Activated B cell treated with CpG ODN at 0.5 μM for 24 hours (primary cell): ENCODE results near the gene BAHCC1. TPM values are rescaled to one million over a fixed set of nuclear protein-coding genes. Genes with fewer than 3 reads are reported as not detected.

ENCODE experiments used
- ATAC-seq: fragments of 200-7000 bp; cut with Tn5 transposase; one replicate; pipeline ENCODE4 v1.10.0; 2021; ENCODE audit warnings: low read depth, mild to moderate bottlenecking, moderate library complexity
- CTCF ChIA-PET: fragments of 350-600 bp; sonication (Branson Sonifier 250); formaldehyde crosslinking; loops from one replicate; lab custom pipeline; 2021; ENCODE audit warnings: antibody characterized with exemption; lab: Charles Lee
- POLR2A ChIA-PET: fragments of 350-600 bp; sonication (Branson Sonifier 250); formaldehyde crosslinking; loops from one replicate; lab custom pipeline; 2021; ENCODE audit warnings: antibody characterized with exemption; lab: Charles Lee
- DNase-seq: peaks from one replicate; pipeline ENCODE4 v3.0.0; 2022
- H3K27ac Mint-ChIP-seq: one replicate; pipeline ENCODE4 v1.8.0; 2020; ENCODE audit warnings: mixed read lengths
- H3K27me3 Mint-ChIP-seq: one replicate; pipeline ENCODE4 v1.8.0; 2021; ENCODE audit warnings: mixed read lengths
- H3K36me3 Mint-ChIP-seq: one replicate; pipeline ENCODE4 v1.8.0; 2021; ENCODE audit warnings: low read depth, mixed read lengths
- H3K4me1 Mint-ChIP-seq: one replicate; pipeline ENCODE4 v1.8.0; 2021; ENCODE audit warnings: mixed read lengths
- H3K4me3 Mint-ChIP-seq: one replicate; pipeline ENCODE4 v1.8.0; 2020; ENCODE audit warnings: mild to moderate bottlenecking, mixed read lengths
- H3K9me3 Mint-ChIP-seq: one replicate; pipeline ENCODE4 v1.8.0; 2020; ENCODE audit warnings: mixed read lengths
- intact Hi-C: fragments of 100-400 bp; cut with micrococcal nuclease; formaldehyde crosslinking; loops from one replicate; pipeline ENCODE4 v1.15.1; 2024
- total RNA-seq: library from RNA; stranded (reverse); gene quantifications from 2 replicates; pipeline ENCODE4 v1.2.3, GENCODE V29; 2022
- TF ChIP-seq, protein P1 (sequence below): fragments of 200-600 bp; IDR thresholded peaks from one replicate; pipeline ENCODE4 v1.8.0; 2022; ENCODE audit warnings: antibody characterized with exemption, mild to moderate bottlenecking

The BAHCC1 gene
- total RNA-seq, 1 donor from 2014 or later, result 0.13 TPM

DNA sequence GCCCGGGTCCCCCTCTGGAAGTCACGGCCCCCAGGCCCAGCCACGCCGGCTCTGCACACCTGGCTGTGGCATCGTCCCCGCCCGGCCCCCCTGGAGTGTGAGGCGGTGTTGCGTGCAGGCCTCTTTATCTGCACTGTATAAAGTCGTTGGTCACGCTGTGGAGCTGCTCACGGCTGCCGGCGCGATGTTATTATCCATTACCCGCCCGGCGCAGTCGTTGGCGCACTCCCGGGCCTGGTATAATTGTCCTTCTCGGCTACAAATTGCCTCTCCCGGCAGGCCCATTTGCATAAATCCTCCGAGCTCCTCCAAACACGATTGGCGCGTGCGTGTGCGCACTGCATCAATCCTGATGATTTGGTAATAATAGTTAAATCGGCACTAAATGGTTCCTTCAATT lies 57.8 kb downstream of the BAHCC1 start:
- DNase-seq, result no peak
- no peaks in the 10 kb centered on the region for H3K9me3 Mint-ChIP-seq
- no peak for ATAC-seq
- TF ChIP-seq, protein P1, sequence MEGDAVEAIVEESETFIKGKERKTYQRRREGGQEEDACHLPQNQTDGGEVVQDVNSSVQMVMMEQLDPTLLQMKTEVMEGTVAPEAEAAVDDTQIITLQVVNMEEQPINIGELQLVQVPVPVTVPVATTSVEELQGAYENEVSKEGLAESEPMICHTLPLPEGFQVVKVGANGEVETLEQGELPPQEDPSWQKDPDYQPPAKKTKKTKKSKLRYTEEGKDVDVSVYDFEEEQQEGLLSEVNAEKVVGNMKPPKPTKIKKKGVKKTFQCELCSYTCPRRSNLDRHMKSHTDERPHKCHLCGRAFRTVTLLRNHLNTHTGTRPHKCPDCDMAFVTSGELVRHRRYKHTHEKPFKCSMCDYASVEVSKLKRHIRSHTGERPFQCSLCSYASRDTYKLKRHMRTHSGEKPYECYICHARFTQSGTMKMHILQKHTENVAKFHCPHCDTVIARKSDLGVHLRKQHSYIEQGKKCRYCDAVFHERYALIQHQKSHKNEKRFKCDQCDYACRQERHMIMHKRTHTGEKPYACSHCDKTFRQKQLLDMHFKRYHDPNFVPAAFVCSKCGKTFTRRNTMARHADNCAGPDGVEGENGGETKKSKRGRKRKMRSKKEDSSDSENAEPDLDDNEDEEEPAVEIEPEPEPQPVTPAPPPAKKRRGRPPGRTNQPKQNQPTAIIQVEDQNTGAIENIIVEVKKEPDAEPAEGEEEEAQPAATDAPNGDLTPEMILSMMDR, result no peak
- POLR2A ChIA-PET, result no interaction called here
- peaks cover 6% of the 10 kb centered on the region for H3K27me3 Mint-ChIP-seq
- H3K4me3 Mint-ChIP-seq, result peak overlapping the region; percentile 9
- CTCF ChIA-PET, result no interaction called here
- H3K27ac Mint-ChIP-seq, result no peak overlapping the region
- H3K36me3 Mint-ChIP-seq, result no peaks in the 10 kb centered on the region
- intact Hi-C loops, result no loop called here
- H3K4me1 Mint-ChIP-seq, result peaks cover 22% of the 10 kb centered on the region

- peaks cover 21% of the 10 kb centered on the region for H3K4me1 Mint-ChIP-seq
- no peak overlapping the region for H3K27ac Mint-ChIP-seq
- POLR2A ChIA-PET, result no interaction called here
- TF ChIP-seq, protein P1, result no peak
- peaks cover 6% of the 10 kb centered on the region for H3K27me3 Mint-ChIP-seq
- intact Hi-C loops, result no loop called here
- CTCF ChIA-PET, result no interaction called here
- DNase-seq (no peak), ATAC-seq (peak; percentile 38)
- H3K9me3 Mint-ChIP-seq, result no peaks in the 10 kb centered on the region
- no peak overlapping the region for H3K4me3 Mint-ChIP-seq
- no peaks in the 10 kb centered on the region for H3K36me3 Mint-ChIP-seq
Observed at GRCh38 chr17:81453712-81454111, 58.5 kb downstream of the BAHCC1 start.

DNA sequence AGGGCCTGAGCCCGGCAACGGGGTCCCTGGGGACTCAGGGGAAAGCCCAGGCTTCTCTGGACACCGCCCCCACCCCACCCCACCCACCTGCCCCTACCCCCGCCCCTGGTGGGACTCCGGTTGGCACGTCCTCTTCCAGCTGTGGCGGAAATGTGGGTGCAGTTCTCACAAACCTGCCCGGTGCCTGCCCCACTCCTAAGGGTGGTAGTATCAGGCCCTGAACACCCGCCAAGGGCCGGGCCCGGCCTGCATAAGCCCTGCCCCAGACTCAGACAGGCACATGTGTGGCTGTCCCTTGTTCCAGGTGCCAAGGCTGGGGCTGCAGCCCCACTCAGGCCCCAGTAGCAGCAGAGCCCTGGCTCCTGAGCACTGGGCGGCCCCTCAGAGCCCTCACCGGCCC lies 59.2 kb downstream of the BAHCC1 start:
- no peak overlapping the region for H3K27ac Mint-ChIP-seq
- peaks cover 6% of the 10 kb centered on the region for H3K27me3 Mint-ChIP-seq
- H3K4me3 Mint-ChIP-seq, result no peak overlapping the region
- POLR2A ChIA-PET, result no interaction called here
- H3K4me1 Mint-ChIP-seq, result peaks cover 20% of the 10 kb centered on the region
- no peaks in the 10 kb centered on the region for H3K9me3 Mint-ChIP-seq
- no peaks in the 10 kb centered on the region for H3K36me3 Mint-ChIP-seq
- CTCF ChIA-PET, result no interaction called here
- DNase-seq (no peak), ATAC-seq (peak; percentile 55)
- intact Hi-C loops, result no loop called here
- TF ChIP-seq, protein P1, result no peak

GRCh38 chr17:81455387-81455786 lies 60.1 kb downstream of the BAHCC1 start:
- intact Hi-C loops, result no loop called here
- H3K9me3 Mint-ChIP-seq, result no peaks in the 10 kb centered on the region
- TF ChIP-seq, protein P1, result no peak
- ChIA-PET CTCF (no interaction called here), POLR2A (no interaction called here)
- no peak overlapping the region for H3K4me3 Mint-ChIP-seq
- no peaks in the 10 kb centered on the region for H3K36me3 Mint-ChIP-seq
- peaks cover 4% of the 10 kb centered on the region for H3K27me3 Mint-ChIP-seq
- ATAC-seq (no peak), DNase-seq (no peak)
- no peak overlapping the region for H3K27ac Mint-ChIP-seq
- peaks cover 18% of the 10 kb centered on the region for H3K4me1 Mint-ChIP-seq

DNA sequence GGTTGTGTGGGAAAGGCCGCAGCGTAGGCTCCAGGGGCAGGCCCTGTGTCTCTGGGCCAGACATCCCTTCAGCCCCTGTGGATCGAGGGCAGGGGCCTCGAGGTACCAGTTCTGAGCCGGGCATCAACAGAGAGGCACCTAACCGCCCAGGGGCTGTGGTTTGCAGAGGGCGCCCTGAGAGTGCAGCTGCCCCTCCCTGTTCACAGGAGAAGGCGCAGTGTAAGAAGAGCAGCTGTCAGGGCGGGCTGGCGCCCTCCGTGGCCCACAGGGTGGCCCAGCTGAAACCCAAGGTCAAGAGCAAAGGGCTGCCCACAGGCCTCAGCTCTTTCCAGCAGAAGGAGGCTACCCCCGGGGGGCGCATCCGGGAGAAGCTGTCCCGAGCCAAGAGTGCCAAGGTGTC lies 60.8 kb downstream of the BAHCC1 start:
- H3K4me3 Mint-ChIP-seq, result no peak overlapping the region
- TF ChIP-seq, protein P1, result no peak
- CTCF ChIA-PET, result no interaction called here
- H3K27me3 Mint-ChIP-seq, result peaks cover 4% of the 10 kb centered on the region
- DNase-seq (no peak), ATAC-seq (no peak)
- H3K36me3 Mint-ChIP-seq, result no peaks in the 10 kb centered on the region
- no peaks in the 10 kb centered on the region for H3K9me3 Mint-ChIP-seq
- intact Hi-C loops, result no loop called here
- H3K27ac Mint-ChIP-seq, result no peak overlapping the region
- POLR2A ChIA-PET, result no interaction called here
- H3K4me1 Mint-ChIP-seq, result peaks cover 18% of the 10 kb centered on the region
